ENCODE measurements around the gene LRP5. TPM values are rescaled to one million over a fixed set of nuclear protein-coding genes. Genes with fewer than 3 reads are reported as not detected.
A peak's percentile ranks its signal among the peaks of the same experiment; 100 is the strongest.

Gene LRP5
- total RNA-seq, 1 experiment from 2014 or later, result 48.8 TPM

GRCh38 chr11:68375337-68375736, 62.9 kb downstream of the LRP5 start (continued):
- TF ChIP-seq, protein P1, sequence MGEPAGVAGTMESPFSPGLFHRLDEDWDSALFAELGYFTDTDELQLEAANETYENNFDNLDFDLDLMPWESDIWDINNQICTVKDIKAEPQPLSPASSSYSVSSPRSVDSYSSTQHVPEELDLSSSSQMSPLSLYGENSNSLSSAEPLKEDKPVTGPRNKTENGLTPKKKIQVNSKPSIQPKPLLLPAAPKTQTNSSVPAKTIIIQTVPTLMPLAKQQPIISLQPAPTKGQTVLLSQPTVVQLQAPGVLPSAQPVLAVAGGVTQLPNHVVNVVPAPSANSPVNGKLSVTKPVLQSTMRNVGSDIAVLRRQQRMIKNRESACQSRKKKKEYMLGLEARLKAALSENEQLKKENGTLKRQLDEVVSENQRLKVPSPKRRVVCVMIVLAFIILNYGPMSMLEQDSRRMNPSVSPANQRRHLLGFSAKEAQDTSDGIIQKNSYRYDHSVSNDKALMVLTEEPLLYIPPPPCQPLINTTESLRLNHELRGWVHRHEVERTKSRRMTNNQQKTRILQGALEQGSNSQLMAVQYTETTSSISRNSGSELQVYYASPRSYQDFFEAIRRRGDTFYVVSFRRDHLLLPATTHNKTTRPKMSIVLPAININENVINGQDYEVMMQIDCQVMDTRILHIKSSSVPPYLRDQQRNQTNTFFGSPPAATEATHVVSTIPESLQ (CRISPR knock-in tag; IDR thresholded peaks at IDR 0.05), result no peak

DNA sequence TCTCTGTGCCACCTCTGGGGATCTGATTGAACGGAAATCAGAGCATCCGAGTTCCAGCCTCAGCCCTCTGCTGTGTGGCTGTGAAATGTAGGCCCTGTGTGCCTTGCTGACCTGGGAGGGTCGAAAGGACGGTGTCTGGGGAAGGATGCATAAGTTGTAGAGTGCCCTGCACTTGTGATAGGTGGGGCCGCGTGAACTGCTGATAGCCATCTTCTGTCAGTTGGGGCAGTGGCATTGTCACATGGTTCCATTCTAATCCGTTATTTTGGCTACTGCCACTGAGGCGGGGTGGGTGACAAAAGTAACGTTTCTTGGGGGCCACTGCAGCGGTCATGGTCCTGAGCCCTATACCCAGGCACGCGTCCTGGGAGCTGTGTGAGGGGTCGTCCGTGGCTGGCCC, 63.4 kb downstream of the LRP5 start:
- CTCF ChIA-PET, result interaction anchor here (0.6 kb wide), 1 partner anchor 79 kb away, joined by 3 read pairs; no protein-coding TSS in a partner anchor
- POLR2A ChIA-PET, result no interaction called here
- H3K4me3 Mint-ChIP-seq, result no peak overlapping the region
- H3K9me3 Mint-ChIP-seq, result peaks cover 6% of the 10 kb centered on the region
- TF ChIP-seq ZBTB43 (CRISPR knock-in tag; IDR thresholded peaks at IDR 0.05) (no peak), AFF4 (CRISPR knock-in tag; IDR thresholded peaks at IDR 0.05; ENCODE audit: borderline replicate concordance) (no peak), ZNF396 (CRISPR knock-in tag; IDR thresholded peaks at IDR 0.05; ENCODE audit: borderline replicate concordance) (no peak), OVOL2 (CRISPR knock-in tag; IDR thresholded peaks at IDR 0.05; ENCODE audit: borderline replicate concordance) (no peak), EMX1 (CRISPR knock-in tag; IDR thresholded peaks at IDR 0.05) (no peak), NR2C2 (CRISPR knock-in tag; IDR thresholded peaks at IDR 0.05) (no peak), FOXJ3 (CRISPR knock-in tag; IDR thresholded peaks at IDR 0.05; ENCODE audit: borderline replicate concordance) (no peak)
- H3K27me3 Mint-ChIP-seq (ENCODE audit: low read depth), result no peaks in the 10 kb centered on the region
- peaks cover 5% of the 10 kb centered on the region for H3K4me1 Mint-ChIP-seq
- ATAC-seq, result no peak
- H3K27ac Mint-ChIP-seq, result no peak overlapping the region
- H3K36me3 Mint-ChIP-seq, result peaks cover 16% of the 10 kb centered on the region
- no peak for DNase-seq (ENCODE audit: low spot score)

DNA sequence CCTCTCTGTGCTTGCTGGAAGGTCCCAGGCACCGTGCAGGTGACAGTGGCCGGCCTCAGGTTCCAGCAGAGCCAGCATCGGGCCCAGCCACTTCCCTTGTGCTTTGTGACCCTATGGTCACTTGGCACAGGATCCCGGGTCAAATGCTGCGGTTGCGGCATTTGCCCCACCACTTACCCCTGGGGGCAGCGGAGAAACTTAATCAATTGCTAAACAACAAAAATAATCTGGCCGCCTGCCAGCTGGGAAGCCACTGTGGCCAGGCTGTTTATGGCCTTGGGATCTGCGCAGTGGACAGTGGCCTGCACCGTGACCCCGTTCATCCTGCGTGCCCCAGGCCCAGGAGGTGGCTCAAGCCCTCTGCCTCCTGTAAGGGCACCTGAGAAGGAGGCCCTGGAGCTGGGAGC, 65.0 kb downstream of the LRP5 start:
- H3K36me3 Mint-ChIP-seq, result peaks cover 2% of the 10 kb centered on the region; the same call in 1 of the 2 replicates
- CTCF ChIA-PET, result interaction anchor here (0.8 kb wide), 1 partner anchor 80 kb away, joined by 3 read pairs; no protein-coding TSS in a partner anchor

DNA sequence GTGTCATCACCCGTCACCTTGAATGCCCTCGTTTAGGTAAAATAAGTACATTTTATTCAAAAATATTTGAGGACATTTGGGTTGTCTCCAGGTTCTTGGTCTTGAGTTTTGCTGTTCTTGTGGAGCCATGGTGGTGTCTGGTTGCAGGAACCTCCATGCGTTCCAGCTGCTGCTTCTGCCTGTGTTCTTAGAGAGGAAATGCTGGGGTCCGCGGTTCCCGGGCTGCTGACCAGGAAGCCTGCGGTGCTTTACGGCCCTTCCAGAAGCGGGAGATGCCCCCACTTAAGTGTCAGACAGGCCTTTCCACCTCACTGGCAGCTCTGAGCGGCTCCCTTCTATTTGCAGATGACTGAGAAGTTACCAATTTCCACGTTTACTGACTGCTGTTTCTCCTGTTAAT, 66.8 kb downstream of the LRP5 start:
- DNase-seq (ENCODE audit: low spot score) (no peak), ATAC-seq (no peak)
- POLR2A ChIA-PET, result no interaction called here
- H3K4me3 Mint-ChIP-seq, result no peak overlapping the region
- H3K27ac Mint-ChIP-seq, result 0 out of 2 replicates have a peak overlapping the region, but pooled peaks have one; percentile 47
- no peaks in the 10 kb centered on the region for H3K36me3 Mint-ChIP-seq
- H3K27me3 Mint-ChIP-seq (ENCODE audit: low read depth), result no peaks in the 10 kb centered on the region
- H3K9me3 Mint-ChIP-seq, result no peaks in the 10 kb centered on the region
- peaks cover 5% of the 10 kb centered on the region for H3K4me1 Mint-ChIP-seq
- TF ChIP-seq, protein P2, sequence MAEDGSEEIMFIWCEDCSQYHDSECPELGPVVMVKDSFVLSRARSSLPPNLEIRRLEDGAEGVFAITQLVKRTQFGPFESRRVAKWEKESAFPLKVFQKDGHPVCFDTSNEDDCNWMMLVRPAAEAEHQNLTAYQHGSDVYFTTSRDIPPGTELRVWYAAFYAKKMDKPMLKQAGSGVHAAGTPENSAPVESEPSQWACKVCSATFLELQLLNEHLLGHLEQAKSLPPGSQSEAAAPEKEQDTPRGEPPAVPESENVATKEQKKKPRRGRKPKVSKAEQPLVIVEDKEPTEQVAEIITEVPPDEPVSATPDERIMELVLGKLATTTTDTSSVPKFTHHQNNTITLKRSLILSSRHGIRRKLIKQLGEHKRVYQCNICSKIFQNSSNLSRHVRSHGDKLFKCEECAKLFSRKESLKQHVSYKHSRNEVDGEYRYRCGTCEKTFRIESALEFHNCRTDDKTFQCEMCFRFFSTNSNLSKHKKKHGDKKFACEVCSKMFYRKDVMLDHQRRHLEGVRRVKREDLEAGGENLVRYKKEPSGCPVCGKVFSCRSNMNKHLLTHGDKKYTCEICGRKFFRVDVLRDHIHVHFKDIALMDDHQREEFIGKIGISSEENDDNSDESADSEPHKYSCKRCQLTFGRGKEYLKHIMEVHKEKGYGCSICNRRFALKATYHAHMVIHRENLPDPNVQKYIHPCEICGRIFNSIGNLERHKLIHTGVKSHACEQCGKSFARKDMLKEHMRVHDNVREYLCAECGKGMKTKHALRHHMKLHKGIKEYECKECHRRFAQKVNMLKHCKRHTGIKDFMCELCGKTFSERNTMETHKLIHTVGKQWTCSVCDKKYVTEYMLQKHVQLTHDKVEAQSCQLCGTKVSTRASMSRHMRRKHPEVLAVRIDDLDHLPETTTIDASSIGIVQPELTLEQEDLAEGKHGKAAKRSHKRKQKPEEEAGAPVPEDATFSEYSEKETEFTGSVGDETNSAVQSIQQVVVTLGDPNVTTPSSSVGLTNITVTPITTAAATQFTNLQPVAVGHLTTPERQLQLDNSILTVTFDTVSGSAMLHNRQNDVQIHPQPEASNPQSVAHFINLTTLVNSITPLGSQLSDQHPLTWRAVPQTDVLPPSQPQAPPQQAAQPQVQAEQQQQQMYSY (CRISPR knock-in tag; IDR thresholded peaks at IDR 0.05), result no peak
- CTCF ChIA-PET, result no interaction called here

More for the DNA sequence above, 65.0 kb downstream of the LRP5 start:
- ATAC-seq, result no peak
- H3K4me1 Mint-ChIP-seq, result peaks cover 5% of the 10 kb centered on the region
- POLR2A ChIA-PET, result no interaction called here
- H3K27ac Mint-ChIP-seq, result peak overlapping the region; percentile 68; the same call in 1 of the 2 replicates
- no peak for DNase-seq (ENCODE audit: low spot score)
- TF ChIP-seq GABPB1 (CRISPR knock-in tag; IDR thresholded peaks at IDR 0.05), result no peak
- no peak overlapping the region for H3K4me3 Mint-ChIP-seq
- H3K9me3 Mint-ChIP-seq, result no peaks in the 10 kb centered on the region
- H3K27me3 Mint-ChIP-seq (ENCODE audit: low read depth), result no peaks in the 10 kb centered on the region

Data from WTC11 (cell line).